Measurements from ENCODE around the gene BBS9.

DNA sequence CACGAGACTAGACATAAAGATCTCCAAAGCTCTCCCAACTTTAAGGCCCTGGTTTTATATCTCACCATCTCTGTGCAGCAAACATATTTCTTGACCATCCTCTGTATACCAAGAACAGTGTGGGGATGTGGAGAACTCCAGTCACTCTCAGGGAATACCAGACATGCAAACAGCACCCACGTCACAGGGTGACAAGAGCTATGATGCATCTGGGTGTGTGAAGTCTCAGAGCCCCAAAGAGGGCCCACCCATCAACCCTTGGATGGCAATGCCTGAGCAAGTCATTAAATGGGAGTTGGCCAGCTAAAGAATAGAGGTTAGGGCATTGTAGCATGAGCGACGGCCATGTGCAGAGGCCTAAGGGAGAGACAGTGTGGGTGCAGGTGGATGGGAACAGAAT lies 402.5 kb downstream of the BBS9 start:
- TF ChIP-seq, protein P1, sequence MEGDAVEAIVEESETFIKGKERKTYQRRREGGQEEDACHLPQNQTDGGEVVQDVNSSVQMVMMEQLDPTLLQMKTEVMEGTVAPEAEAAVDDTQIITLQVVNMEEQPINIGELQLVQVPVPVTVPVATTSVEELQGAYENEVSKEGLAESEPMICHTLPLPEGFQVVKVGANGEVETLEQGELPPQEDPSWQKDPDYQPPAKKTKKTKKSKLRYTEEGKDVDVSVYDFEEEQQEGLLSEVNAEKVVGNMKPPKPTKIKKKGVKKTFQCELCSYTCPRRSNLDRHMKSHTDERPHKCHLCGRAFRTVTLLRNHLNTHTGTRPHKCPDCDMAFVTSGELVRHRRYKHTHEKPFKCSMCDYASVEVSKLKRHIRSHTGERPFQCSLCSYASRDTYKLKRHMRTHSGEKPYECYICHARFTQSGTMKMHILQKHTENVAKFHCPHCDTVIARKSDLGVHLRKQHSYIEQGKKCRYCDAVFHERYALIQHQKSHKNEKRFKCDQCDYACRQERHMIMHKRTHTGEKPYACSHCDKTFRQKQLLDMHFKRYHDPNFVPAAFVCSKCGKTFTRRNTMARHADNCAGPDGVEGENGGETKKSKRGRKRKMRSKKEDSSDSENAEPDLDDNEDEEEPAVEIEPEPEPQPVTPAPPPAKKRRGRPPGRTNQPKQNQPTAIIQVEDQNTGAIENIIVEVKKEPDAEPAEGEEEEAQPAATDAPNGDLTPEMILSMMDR (conservative IDR thresholded peaks at IDR 0.05; ENCODE audit: low read depth, low read length) = no peak
- TF ChIP-seq, protein P2, sequence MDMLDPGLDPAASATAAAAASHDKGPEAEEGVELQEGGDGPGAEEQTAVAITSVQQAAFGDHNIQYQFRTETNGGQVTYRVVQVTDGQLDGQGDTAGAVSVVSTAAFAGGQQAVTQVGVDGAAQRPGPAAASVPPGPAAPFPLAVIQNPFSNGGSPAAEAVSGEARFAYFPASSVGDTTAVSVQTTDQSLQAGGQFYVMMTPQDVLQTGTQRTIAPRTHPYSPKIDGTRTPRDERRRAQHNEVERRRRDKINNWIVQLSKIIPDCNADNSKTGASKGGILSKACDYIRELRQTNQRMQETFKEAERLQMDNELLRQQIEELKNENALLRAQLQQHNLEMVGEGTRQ (IDR thresholded peaks at IDR 0.05; ENCODE audit: low read depth, low read length) = no peak
- TF ChIP-seq RAD21 (IDR thresholded peaks at IDR 0.05; ENCODE audit: low read length) (no peak), MXI1 (IDR thresholded peaks at IDR 0.05; ENCODE audit: borderline replicate concordance, low read depth, low read length) (no peak), CEBPB (IDR thresholded peaks at IDR 0.05; ENCODE audit: low read depth, low read length) (no peak), POLR2A (IDR thresholded peaks at IDR 0.05; ENCODE audit: low read depth, low read length) (no peak), MAZ (IDR thresholded peaks at IDR 0.05; ENCODE audit: borderline replicate concordance, low read depth, low read length) (no peak), CHD1 (IDR thresholded peaks at IDR 0.05; ENCODE audit: low read depth, low read length) (no peak), MAFK (IDR thresholded peaks at IDR 0.05; ENCODE audit: low read depth, low read length) (no peak)
